HFF-Myc (cell line): ENCODE data around the gene MEGF10.

Experiments used
- DNase-seq: peaks from one replicate; pipeline ENCODE4 v3.0.0-alpha.2; 2011; ENCODE audit warnings: low read depth; ENCODE audit errors: extremely low read depth
- H3K4me3 ChIP-seq: replicated peaks from 2 replicates; pipeline ENCODE4 v1.5.1; 2011; ENCODE audit warnings: low read depth, mild to moderate bottlenecking, control low read depth, low read length
- CTCF ChIP-seq: IDR thresholded peaks from 2 replicates; pipeline ENCODE4 v1.5.1; 2012; ENCODE audit warnings: mild to moderate bottlenecking, low read depth, low read length, control low read depth; ENCODE audit errors: missing control alignments

The MEGF10 gene

GRCh38 chr5:127298656-127299055, 8.1 kb downstream of the MEGF10 start:
- DNase-seq, result no peak
- H3K4me3 ChIP-seq, result no peak overlapping the region
- TF ChIP-seq CTCF, result no peak

- no peak overlapping the region for H3K4me3 ChIP-seq
- DNase-seq, result no peak
- TF ChIP-seq CTCF, result no peak
Measured at GRCh38 chr5:127299678-127300077, 9.1 kb downstream of the MEGF10 start.

GRCh38 chr5:127302509-127302908, 11.9 kb downstream of the MEGF10 start:
- DNase-seq, result no peak
- TF ChIP-seq CTCF, result no peak

GRCh38 chr5:127303404-127303803, 12.8 kb downstream of the MEGF10 start:
- H3K4me3 ChIP-seq, result no peak overlapping the region
- no peak for TF ChIP-seq CTCF
- DNase-seq, result no peak

More at GRCh38 chr5:127302509-127302908, 11.9 kb downstream of the MEGF10 start:
- no peak overlapping the region for H3K4me3 ChIP-seq

GRCh38 chr5:127305493-127305892, 14.9 kb downstream of the MEGF10 start:
- H3K4me3 ChIP-seq, result no peak overlapping the region
- no peak for TF ChIP-seq CTCF
- DNase-seq, result no peak

GRCh38 chr5:127306036-127306435, 15.4 kb downstream of the MEGF10 start:
- TF ChIP-seq CTCF, result no peak
- DNase-seq, result no peak
- no peak overlapping the region for H3K4me3 ChIP-seq

GRCh38 chr5:127306647-127307046, 16.1 kb downstream of the MEGF10 start:
- no peak overlapping the region for H3K4me3 ChIP-seq
- DNase-seq, result no peak
- no peak for TF ChIP-seq CTCF
